ENCODE data around the gene EPB41L2.

The EPB41L2 gene

DNA sequence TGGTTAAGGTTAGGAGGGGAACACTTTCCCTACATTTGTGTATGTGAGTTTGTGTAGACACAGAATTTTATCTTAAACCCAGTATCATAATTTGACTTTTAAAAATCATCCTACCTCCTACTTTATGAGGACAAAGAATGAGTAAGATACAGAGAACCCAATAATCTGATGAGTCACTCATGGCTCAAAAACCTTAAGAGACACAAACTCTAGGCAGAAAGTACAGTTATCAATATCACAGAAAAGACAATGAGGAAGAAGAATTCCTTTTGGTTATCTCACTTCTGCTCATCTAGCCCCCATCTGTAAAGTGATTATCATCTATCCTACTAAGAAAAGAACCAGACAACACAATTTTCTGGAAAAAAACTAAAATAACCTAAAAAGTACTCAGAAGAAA, 87.7 kb downstream of the EPB41L2 start:
- no peak for DNase-seq (ENCODE audit: low read depth)

DNA sequence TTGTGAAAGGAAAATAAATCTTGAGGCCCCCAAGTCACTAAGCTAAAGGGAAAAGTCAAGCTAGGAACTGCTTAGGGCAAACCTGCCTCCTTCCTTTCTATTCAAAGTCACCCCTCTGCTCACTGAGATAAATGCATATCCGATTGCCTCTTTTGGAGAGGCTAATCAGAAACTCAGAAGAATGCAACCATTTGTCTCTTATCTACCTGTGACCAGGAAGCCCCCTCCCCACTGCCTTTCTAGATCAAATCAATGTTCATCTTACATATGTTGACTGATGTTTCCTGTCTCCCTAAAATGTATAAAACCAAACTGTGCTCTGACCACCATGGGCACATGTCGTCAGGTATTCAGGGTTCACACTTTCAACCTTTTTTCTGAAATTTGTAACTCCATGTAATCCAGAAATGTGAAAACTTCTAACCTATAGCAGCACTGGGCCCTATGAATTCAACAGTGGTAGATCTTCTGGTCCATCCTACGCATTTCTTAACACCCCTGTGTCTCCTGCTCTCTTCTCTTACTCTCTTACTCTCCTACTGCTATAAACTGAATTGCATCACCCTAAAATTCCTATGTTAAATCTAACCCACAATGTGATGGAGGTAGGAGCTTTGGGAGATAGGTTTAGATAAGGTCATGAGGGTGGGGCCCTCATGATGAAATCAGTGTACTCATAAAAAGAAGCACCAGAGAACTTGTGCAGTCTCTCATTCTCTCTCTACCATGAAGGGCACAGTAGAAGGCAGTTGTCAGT, 89.3 kb downstream of the EPB41L2 start:
- DNase-seq (ENCODE audit: low read depth) = no peak

DNA sequence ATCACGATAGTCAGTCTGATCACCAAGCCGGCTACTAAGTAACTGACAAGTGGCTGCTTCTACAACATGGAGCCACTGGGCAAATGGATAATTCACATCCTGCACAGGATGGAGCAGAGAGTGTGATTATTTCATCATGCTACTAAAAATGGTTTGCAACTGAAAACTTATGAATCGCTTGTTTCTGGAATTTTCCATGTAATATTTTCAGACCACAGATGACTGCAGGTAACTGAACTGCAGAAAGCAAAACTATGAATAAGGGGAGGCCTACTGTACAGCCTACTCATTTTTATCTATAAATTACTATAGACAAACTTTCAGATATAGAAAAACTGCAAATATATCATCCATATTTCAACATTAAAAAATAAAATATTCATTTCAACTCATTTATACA, 91.5 kb downstream of the EPB41L2 start:
- no peak for DNase-seq (ENCODE audit: low read depth)

DNA sequence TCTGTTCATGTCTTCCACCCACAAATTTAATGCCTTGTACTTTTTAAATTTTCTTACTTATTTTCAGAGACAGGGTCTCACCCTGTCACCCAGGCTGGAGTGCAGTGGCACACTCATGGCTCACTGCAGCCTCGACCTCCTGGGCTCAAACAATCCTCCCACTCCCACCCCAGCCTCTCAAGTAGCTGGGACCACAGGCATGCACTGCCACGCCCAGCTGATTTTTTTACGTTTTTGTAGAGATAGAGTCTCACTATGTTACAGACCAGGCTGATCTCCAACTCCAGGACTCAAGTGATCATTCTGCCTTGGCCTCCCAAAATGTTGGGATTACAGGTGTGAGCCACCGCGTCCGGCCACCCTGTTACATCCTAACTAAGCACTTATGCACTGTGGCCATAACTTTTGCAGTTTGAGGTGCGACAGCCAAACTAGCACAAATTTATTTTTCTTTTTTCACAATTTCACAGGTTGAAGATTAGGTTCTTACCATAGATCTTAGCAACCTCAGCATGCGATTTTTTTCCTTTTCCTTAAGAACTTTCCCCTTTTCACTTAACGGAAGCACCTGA, 92.1 kb downstream of the EPB41L2 start:
- no peak for DNase-seq (ENCODE audit: low read depth)

DNA sequence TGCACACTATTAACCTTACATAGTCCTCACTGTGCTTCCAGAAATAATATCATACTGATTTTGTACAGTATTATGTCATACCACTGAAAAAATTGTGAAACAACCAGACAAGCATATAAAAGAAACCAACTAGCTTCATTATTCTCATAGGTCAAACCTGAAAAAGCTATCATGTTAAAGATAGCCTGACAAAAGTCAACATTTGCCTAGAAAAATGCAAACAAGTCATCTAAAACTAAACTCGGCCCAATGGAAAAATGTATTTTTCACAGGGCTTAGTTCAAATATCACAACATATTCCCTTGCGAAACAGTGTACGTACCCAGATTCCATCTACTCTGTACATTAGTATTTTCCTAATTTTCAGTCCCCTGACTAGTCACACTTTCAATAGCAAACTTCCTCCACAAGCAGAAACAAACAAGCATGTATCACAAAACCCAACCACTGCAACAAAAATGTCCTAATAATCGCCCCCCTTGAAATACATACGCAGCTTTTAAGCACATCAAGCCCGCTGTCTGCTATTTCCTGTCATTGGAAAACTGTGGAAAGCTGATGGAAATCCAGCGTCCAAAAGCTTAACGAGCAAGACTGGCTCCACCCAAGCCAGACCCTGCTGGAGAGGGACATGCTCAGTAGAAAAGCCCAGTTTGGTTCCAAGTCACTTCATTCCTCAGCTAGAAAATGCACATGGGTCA, 93.1 kb downstream of the EPB41L2 start:
- no peak for DNase-seq (ENCODE audit: low read depth)

DNA sequence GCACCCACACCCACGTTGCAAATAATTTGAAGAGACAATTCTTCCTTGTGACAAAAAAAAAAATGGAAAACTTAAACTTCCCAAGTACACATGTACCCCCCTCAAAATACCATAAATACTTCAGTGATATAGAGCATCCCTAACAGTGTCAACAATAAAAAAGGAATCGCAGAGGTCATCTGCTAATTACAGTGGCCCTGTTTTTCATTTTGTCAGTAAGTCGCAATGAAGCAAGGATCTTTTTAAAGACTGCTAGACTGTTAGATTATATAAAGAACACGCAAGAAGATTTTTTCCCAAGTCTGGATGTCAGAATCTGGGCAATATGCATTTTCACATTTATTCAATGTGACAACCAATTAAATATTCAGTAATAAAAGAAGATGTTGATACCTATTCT, 93.9 kb downstream of the EPB41L2 start:
- DNase-seq (ENCODE audit: low read depth) = no peak

DNA sequence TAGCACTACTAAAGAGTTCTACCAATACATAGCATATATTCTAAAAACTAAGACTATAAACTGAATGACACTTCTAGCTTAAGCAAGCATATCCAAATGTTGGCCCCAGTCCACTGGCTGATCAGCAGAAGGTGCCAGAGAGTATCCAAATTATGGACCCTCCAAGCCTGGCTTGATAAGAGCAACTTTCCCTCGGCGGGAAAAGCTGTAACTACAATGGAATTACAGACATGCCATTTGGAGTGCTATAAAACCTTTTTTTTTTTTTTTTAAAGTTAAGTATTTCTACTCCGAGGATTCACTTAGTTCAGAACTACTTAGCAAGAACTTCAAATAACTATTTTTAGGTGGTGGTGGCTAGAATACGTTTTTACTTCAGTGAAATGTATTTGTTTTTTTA, 94.6 kb downstream of the EPB41L2 start:
- DNase-seq (ENCODE audit: low read depth) = no peak

DNA sequence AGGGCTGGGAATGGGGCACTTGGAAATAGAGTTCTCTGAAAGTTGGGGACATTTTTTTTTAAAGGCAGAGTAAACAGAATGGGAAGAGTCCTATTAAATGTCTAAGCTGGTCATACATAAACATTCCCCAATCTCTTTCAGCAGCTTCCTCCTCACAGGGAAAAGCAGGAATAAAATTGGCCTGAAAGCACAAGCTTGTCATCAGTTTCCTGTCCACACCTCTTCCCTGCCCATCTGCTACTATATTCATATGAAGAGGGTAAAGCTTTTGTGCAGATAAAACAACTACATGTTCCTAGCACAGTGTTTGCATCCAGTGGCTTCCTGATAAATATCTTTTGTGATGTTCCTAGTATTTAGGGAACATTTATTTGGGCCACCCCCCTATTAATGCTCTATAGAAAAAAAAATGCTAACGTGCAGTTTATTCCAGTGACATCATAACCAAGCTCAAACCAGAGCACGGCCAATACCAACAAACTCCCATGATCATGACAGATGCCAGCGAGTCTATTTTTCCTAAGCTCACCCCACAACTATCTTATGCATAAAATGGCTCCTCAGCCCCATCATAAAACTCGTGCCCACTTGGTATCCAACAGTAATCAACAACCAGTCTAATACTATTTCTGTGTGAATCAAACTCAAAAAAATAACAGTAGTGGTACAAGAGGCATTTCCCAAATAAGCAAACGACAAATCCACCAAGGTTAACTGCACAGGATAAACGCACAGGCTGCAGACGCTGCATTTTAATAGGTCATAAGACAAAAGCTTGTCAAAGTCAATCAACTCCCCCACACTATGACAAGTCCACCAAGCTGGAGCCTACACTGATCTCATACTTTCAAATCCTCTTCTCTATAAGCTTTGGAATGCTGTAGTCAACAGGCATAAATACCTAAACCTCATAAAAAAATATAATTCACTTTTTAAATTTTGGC, 95.3 kb downstream of the EPB41L2 start:
- DNase-seq (ENCODE audit: low read depth) = no peak

DNA sequence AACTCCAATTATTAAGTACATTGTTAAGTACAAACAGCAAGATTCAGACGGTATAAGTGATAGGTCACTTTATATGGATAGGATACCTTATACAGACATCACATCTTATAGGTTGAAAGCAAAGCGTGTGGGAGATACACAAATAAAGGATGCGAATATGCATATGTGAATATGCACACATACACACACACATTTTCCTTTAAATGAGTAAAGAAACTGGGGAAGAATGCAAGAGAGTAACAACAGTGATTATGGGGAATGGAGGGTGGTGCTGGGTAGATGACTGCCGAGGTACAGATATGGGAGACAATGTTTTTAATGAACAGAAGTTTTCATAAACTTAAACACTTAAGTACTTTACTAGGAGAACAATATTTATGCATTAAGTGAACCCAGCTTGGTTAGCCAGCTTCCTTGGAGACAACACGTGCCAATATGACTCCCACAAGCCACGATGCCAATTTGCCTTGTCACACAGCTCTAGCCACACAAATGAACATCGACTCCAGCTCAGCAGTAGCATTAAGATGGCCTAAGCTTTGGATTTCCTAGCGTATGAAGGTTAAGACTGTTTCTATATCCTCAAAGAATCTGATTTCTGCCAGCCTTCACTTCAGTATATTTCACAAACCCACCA, 96.6 kb downstream of the EPB41L2 start:
- DNase-seq (ENCODE audit: low read depth) = no peak

DNA sequence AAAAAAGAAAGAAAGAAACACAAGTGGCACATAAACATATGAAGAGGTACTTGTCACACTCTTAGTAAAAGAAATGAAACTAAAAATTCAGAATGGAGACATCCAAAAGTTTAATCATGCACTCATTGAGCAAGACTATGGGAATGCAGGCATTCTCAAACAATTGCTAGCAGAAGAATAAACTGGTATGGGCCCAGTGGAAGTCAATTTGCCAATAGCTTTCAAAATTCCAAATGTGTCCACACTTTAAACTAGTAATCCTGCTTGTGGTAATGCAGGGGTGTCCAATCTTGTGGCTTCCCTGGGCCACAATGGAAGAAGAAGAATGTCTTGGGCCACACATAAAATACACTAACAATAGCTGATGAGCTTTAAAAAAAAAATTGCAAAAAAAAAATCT, 97.4 kb downstream of the EPB41L2 start:
- DNase-seq (ENCODE audit: low read depth) = no peak

DNA sequence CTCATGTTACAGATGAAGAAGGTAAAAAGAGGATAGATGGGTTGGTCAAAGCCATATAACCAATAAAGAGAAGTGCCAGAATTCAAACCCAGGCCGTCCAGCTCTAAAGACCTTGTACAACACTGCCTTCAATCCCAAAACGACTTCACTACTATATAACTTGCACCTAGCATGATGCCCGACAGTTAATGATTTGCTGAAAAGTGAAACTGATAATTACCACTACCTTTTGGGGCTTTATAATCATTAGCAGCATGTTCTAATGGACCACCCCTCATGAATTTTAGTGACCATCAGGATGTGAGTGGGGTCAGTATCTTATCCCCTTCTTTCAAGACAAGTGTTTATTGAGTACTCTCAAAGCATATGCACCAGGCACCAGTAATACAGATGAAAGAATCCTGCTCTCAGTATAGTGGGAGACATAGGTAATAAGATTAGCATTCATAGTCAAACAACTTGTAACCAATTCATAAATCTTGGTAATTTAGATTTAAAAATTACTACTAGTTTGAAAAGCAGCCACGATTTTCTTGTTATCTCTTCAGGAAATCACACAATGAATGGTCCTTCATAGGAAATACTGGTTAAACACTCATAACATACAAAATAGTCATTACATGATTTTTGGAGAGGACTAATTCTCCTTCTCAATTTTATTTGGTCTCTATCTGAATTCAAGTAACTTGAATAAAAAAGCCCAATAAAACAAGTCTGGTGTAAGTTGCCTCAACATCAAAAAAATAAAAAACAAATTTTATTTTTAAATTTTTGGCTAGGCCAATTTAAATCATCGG, 98.0 kb downstream of the EPB41L2 start:
- no peak for DNase-seq (ENCODE audit: low read depth)

DNA sequence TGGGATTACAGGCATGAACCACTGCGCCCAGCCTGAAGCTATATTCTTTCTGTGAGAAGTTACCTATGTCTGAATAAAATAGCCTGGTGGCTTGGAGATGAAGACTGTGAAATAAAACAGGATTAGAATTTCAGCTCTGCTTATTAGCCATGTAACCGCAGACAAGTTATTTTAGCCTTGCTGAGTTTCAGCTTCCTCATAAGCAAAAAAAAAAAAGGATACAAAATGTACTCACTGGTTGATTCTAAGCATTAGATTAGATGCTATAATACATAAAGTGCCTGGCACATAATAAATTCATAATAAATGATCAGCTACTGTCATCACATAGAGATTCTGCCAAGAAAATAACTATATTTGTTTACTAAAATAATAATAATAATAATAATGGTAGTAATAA, 98.8 kb downstream of the EPB41L2 start:
- no peak for DNase-seq (ENCODE audit: low read depth)

DNA sequence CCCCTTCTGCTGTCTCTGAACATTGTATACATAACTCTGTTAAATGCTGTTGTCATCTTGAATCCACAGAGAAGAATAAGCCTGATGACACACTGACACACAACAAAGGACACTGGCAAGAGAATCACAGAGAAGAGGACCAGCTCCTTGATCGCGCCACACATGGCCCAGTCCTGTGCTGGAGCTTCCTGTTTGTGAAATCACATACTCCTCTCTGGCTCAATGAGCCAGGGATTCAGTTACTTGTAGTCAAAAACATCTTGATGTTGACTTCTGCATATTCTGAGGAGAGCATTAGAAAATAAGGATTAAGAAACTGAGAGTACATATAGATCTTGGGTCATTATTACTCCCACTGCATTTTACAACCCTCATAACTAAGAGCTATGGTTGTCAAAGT, 100.1 kb downstream of the EPB41L2 start:
- DNase-seq (ENCODE audit: low read depth) = no peak

DNA sequence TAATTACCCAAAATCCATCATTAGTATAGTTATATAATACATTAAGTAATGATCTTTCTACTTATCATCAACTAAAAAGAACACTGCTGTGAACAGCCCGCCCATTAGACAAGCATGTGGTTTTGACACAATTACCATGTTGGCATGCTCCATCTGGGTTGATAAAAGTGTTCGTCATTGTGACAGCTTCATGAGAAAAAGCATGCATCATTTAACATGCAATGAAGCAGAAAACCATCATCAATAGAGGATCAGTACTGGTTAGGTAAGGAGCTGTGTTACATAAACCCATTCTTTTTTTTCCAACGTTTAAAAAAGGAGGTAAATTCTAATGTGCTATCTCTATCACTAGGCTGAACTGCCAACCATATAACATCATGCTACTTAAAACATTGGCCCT, 101.9 kb downstream of the EPB41L2 start:
- DNase-seq (ENCODE audit: low read depth) = no peak

DNA sequence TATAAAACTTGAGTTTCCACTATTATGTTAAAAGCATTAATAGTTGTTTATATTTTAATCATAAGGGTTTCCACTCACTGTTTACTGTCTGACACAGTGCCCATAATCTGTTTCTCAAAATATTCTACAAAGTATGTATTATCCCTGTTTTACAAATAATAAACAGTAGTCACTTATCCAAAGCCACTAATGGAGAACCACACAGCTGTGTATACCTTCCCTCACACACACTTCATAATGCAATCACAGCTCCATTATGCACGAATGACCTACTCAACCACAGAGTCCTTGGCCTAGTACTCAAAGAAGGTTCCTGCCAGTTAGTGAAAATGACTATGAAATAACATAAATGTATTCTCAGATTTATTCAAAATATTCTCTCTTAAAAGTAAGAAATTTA, 103.1 kb downstream of the EPB41L2 start:
- DNase-seq (ENCODE audit: low read depth) = no peak

DNA sequence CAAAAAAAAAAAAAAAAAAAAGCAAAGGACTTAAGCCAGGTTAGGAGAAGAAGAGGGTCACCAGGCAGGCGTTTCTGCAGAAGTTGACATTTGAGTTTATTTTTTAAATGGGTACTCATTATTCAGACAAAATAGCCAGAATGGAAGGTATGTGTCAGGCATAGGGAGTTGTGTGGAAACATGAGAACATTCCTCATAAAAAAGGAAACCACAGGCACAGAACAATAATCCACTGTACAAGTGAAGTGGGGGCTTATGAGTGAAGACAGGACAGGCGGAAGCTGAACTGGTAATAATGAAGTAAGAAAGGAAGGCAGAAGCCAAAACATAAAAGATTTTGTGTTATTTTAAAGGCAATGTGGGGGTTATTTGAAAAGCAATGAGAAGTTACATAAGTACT, 104.6 kb downstream of the EPB41L2 start:
- no peak for DNase-seq (ENCODE audit: low read depth)

DNA sequence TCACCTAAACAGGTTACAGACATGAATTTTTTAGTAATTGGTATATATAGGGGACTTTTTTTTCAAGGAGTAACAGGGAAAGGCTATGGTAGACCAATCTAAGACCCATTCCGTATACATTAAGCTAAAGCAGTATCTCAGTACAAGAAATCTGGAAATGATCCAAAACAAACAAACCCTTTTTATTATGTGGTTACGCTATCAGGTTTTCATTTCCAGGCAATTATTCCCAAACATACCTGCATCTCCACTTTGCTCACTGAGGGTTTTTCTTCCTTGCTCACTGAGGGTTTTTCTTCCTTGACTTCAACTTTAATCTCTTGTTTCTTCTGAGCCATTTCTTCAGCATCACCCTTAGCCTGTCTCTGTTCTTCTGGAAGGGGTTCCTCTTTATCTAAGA, 107.3 kb downstream of the EPB41L2 start:
- DNase-seq (ENCODE audit: low read depth) = no peak

DNA sequence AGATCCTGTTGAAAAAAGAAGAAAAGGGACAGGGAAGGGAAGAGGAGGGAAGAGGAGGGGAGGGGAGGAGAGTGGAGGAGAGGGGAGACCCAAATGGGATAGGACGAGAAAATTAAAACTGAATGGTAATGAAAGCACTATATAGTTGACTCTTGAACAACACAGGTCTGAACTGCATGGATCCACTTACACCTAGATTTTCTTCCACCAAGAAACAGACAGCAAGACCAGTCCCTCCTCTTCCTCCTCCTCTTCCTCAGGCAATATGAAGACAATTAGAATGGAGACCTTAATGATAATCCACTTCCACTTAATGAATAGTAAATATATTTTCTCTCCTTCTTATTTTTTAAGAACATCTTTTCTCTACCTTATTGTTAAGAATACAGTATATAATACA, 113.5 kb downstream of the EPB41L2 start:
- DNase-seq (ENCODE audit: low read depth) = no peak

DNA sequence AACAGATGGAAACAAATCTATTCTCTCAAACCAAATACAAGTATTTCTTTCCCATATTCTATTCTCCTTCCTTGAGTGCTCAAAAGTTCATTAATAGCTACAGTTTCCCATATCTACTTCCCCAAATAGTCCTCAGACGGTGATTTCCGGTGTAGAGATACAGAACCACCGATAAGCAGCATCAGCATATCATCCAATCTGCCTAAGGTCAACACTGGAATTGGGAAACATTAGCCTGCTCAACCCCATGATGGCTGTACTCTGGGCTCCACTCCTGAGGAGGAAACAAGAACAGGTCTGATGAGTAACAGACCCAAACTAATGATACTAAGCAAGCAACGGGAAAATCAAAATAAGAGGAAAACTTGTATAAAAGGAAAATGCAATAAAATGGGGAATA, 115.6 kb downstream of the EPB41L2 start:
- no peak for DNase-seq (ENCODE audit: low read depth)

DNA sequence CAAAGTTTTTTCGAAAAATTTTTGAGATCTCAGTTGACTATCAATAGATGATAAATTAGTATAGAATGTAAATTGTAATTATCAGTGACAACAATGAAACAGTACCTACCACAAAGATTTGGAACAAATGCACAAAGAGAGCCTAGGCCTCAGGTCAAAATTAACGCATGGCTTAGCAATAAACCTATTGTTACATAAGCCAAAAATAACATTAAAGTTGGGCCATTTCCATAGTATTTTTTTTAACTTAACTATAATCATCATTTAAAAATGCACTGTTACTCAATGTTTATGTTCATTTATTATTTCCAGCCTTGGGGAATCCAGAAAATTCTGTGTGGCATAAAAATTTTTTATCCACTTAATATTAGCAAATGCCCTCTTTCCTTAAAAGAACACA, 117.0 kb downstream of the EPB41L2 start:
- no peak for DNase-seq (ENCODE audit: low read depth)

DNA sequence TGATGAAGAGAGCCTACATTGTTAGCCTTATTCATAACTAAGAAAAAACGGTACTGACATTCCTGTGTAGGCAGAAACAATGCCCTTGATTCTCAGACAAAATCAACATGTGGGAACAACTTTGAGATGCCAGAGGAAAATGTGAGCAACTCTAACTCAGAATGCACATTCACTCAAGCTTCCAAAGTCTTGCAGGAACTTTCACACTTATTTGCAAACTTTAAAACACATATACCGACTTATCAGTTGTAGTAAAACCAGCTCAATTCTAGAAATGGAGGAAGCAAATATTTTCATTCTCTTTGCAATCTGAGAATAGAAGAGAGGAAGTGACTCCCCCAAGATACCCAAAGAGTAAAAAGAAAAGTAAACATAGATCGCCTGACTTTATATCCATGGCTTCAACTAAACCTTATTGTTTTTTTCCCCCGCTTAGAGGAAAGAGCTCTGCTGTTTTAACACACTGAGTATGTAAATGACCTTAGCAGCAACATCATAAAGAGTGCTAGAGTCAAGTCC, 117.6 kb downstream of the EPB41L2 start:
- DNase-seq (ENCODE audit: low read depth) = no peak
